ENCODE measurements around the gene MAPK10. TPM values are rescaled to one million over a fixed set of nuclear protein-coding genes. Genes with fewer than 3 reads are reported as not detected.

The MAPK10 gene
- total RNA-seq, 1 experiment from 2014 or later = 5.2 TPM

- no peak for ATAC-seq
- H3K27ac Mint-ChIP-seq = no peak overlapping the region
- CTCF ChIA-PET = no interaction called here
- no peak for DNase-seq (ENCODE audit: low spot score)
- peaks cover 6% of the 10 kb centered on the region for H3K36me3 Mint-ChIP-seq
- H3K27me3 Mint-ChIP-seq (ENCODE audit: low read depth) = no peaks in the 10 kb centered on the region
- H3K4me3 Mint-ChIP-seq = no peak overlapping the region
- no peak for TF ChIP-seq JUN (CRISPR knock-in tag; IDR thresholded peaks at IDR 0.05)
- TF ChIP-seq GRHL2 (CRISPR knock-in tag; IDR thresholded peaks at IDR 0.05; ENCODE audit: insufficient replicate concordance, severe bottlenecking) = no peak
- TF ChIP-seq SOX15 (CRISPR knock-in tag; IDR thresholded peaks at IDR 0.05) = no peak
- no peak for TF ChIP-seq PRDM15 (CRISPR knock-in tag; IDR thresholded peaks at IDR 0.05)
- no peak for TF ChIP-seq ESRRA (CRISPR knock-in tag; IDR thresholded peaks at IDR 0.05; ENCODE audit: borderline replicate concordance)
- no peak for TF ChIP-seq IRF2 (CRISPR knock-in tag; IDR thresholded peaks at IDR 0.05; ENCODE audit: borderline replicate concordance, low read depth)
- no peak for TF ChIP-seq ELF4 (CRISPR knock-in tag; IDR thresholded peaks at IDR 0.05; ENCODE audit: low read depth)
- no peak for TF ChIP-seq TEAD1 (CRISPR knock-in tag; IDR thresholded peaks at IDR 0.05)
- no peak for TF ChIP-seq CDX4 (CRISPR knock-in tag; IDR thresholded peaks at IDR 0.05; ENCODE audit: borderline replicate concordance)
- no peak for TF ChIP-seq CTCF (IDR thresholded peaks at IDR 0.05)
- POLR2A ChIA-PET = no interaction called here
- H3K4me1 Mint-ChIP-seq = peaks cover 15% of the 10 kb centered on the region
- H3K9me3 Mint-ChIP-seq = peaks cover 17% of the 10 kb centered on the region
These were observed 138.9 kb downstream of the MAPK10 start for GRCh38 chr4:86221002-86221401.

- ChIA-PET POLR2A (no interaction called here), CTCF (no interaction called here)
- Mint-ChIP-seq H3K4me3 (no peak overlapping the region), H3K27ac (no peak overlapping the region), H3K27me3 (ENCODE audit: low read depth) (no peaks in the 10 kb centered on the region), H3K36me3 (peaks cover 7% of the 10 kb centered on the region), H3K9me3 (peaks cover 19% of the 10 kb centered on the region), H3K4me1 (peaks cover 15% of the 10 kb centered on the region)
- TF ChIP-seq ZNF138 (CRISPR knock-in tag; conservative IDR thresholded peaks at IDR 0.05) (no peak), NR1H2 (CRISPR knock-in tag; IDR thresholded peaks at IDR 0.05) (no peak), ZNF512 (CRISPR knock-in tag; IDR thresholded peaks at IDR 0.05; ENCODE audit: borderline replicate concordance) (no peak), TCF7 (CRISPR knock-in tag; IDR thresholded peaks at IDR 0.05; ENCODE audit: low read depth) (no peak), RELA (CRISPR knock-in tag; IDR thresholded peaks at IDR 0.05; ENCODE audit: borderline replicate concordance) (no peak), MYBL2 (CRISPR knock-in tag; IDR thresholded peaks at IDR 0.05) (no peak), E2F5 (CRISPR knock-in tag; IDR thresholded peaks at IDR 0.05) (no peak), ZNF232 (CRISPR knock-in tag; IDR thresholded peaks at IDR 0.05) (no peak), AFF4 (CRISPR knock-in tag; IDR thresholded peaks at IDR 0.05; ENCODE audit: borderline replicate concordance) (no peak), GABPB1 (CRISPR knock-in tag; IDR thresholded peaks at IDR 0.05) (no peak)
- DNase-seq (ENCODE audit: low spot score) = no peak
- no peak for ATAC-seq
These were observed 139.7 kb downstream of the MAPK10 start for GRCh38 chr4:86220121-86220520.

Measured in WTC11 (cell line).